GM18520 (cell line): ENCODE measurements around the gene SRSF6.
"Not testable (repeated sequence)": the region's sequence is repeated elsewhere in the genome, so short reads cannot be mapped to it uniquely, and the experiment has no call there.

Source experiments
- ATAC-seq: cut with Tn5 transposase; IDR thresholded peaks from one replicate; pipeline ENCODE4 v1.9.1; 2021; ENCODE audit not compliant: unreplicated experiment

Gene SRSF6

GRCh38 chr20:43457640-43458421 is at the start of gene SRSF6:
SRSF6 (plus strand) TSS chr20:43457896; CDS start chr20:43458034, 138 bp downstream.
- ATAC-seq, result peak; percentile 64

GRCh38 chr20:43408848-43409576 is 48.7 kb upstream of the SRSF6 start:
- ATAC-seq, result no peak

GRCh38 chr20:43409577-43409913 is 48.2 kb upstream of the SRSF6 start:
- no peak for ATAC-seq

DNA sequence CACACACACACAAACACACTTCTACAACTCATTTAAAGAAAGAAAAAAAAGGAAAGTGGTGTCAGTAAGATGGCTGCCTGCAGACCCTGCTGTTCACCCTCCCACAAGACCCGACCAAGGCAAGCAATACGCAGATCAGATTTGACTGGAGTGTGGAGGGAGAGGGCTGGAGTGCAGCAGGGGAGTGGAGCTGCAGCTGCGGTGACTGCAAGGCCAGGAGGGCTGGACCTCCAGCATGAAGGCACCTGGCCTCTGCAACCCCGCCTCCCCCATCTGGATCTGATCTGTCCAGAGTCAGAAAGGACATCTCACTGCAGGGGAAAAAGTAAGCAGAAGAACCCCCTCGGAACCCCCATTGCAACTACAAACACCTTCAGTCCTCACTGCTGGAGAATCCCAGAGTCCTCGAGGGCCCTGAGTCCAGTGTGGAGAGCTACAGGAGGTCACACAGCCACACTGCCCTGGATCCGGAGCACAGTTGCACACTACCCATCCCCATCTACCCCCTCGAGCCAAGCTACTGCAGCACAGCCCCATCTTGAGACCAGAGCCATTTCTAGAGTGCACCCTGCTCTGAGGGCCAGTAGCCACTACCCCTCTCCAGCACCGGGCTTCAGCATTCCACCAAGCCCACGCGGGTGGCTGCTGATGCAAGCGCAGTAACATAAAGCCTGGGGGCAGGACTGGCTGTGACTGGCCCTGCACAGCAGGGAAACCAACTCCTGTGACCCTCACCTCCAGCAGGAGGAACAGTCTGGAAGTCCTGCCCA is 41.9 kb upstream of the SRSF6 start:
- no peak for ATAC-seq

DNA sequence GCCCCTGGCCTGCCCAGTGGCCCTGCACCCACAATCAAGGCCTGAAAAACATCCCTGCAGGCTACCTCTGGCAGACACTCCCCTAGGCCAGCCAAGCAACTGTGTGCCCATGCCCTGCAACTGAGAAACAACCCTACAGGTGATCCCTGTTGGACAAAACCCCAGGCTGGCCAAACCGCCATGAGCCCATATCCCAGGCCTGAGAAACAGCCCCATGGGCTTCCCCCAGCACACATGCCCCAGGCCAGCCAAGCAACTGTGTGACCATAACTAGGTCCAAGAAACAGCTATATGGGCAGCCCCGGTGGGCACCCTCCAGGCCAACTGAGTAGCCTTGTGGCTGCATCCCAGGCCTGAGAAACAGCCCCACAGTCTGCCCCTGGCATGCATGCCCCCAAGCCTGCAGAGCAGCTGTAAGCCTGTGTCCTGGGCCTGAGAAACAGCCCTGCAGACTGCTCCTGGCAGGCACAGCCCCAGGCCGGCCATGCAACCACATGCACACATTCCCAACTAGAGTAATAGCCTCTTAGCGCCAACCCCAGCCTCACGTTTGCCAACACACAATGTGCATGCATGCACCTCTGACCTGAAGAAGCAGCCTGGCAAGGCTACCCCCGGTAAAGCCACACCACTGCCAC is 41.0 kb upstream of the SRSF6 start:
- no peak for ATAC-seq

- no peak for ATAC-seq
Observed at GRCh38 chr20:43420192-43420591, 37.5 kb upstream of the SRSF6 start.

GRCh38 chr20:43420913-43421312 is 36.8 kb upstream of the SRSF6 start:
- ATAC-seq, result not testable (repeated sequence)

DNA sequence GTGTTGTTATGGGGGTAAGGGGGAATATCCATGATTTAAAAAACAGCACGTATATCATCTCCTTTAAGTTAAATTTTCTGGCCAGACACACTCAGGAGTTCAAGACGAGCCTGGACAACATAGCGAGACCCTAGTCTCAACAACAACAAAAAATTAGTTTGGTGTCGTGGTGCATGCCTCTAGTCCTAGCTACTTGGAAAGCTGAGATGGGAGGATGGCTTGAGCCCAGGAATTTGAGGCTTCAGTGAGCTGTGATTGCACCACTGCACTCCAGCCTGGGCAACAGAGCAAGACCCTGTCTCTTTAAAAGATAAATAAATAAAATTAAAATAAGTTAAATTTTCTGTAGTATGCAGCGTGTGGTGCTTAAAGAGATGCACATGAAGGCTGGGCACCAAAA is 31.5 kb upstream of the SRSF6 start:
- no peak for ATAC-seq

DNA sequence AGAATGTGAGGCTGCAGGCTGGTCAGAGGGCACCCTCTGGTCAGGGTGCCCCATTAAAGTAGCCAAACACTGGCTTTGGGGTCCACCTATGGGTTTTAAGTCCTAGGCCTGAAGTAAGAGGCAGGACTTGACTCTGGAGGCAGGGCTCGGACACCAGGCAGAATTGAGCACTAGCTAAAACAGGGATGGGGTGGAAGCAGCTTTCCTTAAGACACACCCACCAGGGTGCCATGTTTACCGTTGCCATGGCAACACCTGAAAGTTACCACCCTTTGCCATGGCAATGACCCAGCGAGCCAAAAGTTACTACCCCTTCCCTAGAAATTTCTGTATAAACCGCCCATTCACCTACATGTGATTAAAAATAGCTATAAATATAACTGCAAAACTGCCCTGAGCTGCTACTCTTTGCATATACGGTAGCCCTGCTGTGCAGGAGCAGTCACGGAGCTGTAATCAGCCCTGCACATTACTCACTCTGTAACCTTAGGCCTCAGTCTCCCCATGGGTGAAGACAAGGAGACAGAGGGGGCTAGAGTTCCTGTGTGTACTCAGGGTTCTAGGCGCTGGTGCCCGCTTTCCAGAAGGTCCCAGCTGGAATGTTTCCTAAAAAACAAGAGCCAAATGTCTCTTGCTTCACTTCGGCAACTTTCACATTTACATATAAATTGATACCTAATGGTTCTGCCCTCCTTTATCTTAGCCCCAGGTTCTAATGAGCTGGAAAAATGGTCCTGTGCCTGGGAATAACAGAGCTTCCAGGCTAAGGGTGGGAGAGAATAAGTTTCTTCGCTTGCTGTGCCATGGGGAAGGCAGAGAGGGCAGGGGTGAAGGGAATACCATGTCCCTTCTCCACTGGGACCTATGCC is 27.2 kb upstream of the SRSF6 start:
- ATAC-seq, result no peak

DNA sequence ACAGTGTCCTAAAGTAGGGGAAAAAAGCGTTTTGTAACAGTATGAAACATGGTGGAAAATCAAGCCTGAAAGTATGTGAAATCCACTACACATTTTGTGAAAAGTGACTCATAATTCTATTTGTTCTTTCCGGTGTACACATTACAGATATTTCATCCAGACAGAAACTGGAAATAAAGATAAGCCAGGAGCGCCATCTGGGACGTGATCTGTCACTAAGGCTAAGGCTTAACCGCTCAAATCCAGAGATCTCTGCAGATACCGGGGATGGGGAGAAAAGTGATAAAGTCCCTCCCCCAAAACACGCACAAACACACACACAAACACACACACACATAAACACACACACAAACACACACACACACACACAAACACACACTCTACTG is 26.6 kb upstream of the SRSF6 start:
- no peak for ATAC-seq

DNA sequence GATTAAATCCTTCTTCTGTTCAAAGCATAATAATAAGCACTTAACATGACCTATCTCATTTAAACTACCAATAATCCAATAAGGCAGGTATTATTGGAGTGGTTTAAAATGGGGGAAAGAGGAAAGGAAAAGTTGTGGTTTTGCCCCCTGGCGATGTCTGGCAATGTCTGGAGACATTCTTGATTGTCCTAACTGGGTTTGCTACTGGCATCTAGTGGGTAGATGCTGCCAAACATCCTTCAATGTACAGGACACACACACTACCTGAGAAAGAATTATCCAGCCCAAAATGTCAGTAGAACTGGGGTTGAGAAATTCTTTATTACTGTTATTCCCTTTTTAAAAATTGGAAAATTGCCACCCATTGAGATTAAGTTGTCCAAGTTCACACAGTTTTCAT is 25.2 kb upstream of the SRSF6 start:
- ATAC-seq, result no peak

- ATAC-seq, result no peak
Observed at GRCh38 chr20:43433250-43433854, 24.3 kb upstream of the SRSF6 start.

DNA sequence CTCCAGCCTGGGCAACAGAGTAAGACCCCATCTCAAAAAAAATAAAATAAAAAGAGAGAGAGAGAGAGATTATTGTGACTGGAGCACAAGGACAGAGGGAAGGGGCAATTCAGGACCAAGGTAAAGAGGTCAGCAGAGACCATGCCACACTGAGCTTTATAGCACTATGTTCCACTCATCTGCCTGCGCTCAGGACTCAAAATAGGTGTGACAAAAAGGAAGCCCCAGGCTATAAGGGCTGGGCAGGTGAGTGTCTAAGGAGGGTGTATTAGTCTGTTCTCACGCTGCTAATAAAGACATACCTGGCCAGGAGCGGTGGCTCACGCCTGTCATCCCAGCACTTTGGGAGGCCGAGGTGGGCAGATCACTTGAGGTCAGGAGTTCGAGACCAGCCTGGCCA is 23.1 kb upstream of the SRSF6 start:
- no peak for ATAC-seq

- ATAC-seq, result peak; percentile 55
Observed at GRCh38 chr20:43438578-43439316, 18.9 kb upstream of the SRSF6 start.

DNA sequence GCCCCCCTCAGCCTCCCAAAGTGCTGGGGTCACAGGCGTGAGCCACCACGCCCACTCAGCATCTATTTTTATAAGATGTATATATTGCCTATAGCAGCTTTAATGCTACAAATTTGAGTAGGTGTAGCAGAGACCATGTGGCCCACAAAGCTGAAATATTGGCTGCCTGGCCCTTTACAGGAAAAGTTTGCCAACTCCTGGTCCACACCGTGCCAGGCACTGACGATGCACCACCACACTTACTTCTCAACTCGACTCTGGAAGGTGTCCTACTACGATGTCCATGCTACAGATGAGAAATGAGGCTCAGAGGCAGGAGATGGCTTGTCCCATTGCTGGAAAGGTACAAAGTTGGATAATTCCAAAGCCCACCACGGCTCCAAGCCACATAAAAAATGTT is 17.2 kb upstream of the SRSF6 start:
- no peak for ATAC-seq

DNA sequence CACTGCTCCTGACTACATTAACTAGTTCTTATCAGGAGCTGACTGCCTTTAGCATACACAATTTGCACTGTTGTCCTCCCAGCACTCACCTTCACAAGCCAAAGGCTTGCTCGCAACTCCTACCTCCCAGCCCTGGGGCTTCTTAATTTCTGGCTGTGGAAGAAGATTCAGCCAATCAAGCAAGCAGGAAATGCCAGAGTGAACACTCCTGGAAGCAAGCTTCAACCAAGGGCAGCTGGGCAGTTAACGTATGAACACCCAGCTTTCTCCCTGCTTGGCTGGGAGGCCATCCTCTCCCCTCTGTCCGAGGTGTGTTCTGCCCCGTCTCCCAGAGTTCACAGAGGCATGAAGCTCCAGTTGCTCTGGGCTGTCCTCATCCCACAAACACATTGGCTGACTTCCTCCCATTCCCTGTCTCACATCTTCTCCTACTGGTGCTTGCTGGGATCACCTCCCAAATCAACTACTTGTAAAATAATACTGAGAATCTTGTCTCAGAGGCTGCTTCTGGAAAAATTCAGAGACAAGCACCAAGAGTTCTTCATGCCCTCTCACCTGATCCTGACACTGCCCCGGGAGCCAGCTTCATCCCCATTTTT is 15.3 kb upstream of the SRSF6 start:
- ATAC-seq, result no peak

GRCh38 chr20:43444107-43444506 is 13.6 kb upstream of the SRSF6 start:
- no peak for ATAC-seq

DNA sequence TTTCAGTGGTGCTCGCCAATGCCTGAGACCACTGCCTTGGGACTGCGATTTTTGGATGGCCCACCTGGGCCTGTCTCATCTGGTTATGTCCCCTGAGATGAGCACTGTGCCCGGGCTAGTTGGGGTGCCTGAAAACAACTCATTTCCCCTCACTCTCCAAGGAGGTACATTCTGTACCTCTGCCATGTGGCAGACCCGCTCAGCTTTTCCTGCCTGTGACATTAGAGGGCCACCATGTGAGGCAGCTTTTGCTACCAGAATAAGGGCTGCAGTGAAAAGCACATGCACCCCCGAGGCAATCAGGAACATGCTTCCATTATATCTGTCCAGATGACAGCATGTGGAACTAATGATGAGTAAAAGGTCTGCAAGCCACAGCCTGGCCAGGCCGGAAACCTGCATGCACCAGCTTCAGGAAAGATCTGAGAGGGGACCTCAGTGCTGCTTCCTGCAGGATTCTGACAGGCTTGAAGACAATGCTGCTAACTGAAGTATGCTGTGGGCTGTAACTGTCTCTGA is 11.3 kb upstream of the SRSF6 start:
- ATAC-seq, result no peak

DNA sequence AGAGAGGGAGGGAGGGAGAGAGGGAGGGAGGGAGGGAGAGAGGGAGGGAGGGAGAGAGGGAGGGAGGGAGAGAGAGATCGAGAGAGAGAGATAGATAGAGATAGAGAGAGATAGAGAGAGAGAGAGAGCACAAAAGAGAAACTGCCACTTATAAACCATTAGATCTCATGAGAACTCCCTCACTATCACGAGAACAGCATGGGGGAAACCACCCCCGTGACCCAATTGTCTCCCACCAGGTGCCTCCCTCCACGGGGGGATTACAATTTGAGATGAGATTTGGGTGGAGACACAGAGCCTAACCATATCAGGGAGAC is 9.3 kb upstream of the SRSF6 start:
- ATAC-seq, result not testable (repeated sequence)
